ENCODE results near the gene DENND1A.

DENND1A gene

DNA sequence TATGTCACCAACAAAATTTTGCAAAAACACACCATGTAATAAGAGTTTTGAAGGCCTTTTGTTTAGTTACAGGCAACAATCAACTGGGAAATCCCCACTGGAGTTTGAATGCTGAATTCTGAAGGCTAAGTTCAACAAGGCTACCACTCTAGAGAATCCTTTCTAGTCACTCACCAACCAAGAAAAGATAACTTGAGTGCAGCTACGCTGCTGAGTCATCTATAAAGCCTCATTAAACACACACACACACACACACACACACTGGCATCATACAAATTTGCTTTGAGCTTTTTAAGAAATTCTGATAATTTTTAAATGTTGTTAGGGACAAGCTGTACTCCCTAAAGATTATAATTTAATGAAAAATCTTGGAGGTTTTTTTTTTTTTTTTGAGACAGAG is 219.6 kb downstream of the DENND1A start:
- no peak for TF ChIP-seq CTCF (IDR thresholded peaks at IDR 0.05; ENCODE audit: low read depth, low read length)
- peak; percentile 16 for DNase-seq (ENCODE audit: extremely low read depth, low read depth)

DNA sequence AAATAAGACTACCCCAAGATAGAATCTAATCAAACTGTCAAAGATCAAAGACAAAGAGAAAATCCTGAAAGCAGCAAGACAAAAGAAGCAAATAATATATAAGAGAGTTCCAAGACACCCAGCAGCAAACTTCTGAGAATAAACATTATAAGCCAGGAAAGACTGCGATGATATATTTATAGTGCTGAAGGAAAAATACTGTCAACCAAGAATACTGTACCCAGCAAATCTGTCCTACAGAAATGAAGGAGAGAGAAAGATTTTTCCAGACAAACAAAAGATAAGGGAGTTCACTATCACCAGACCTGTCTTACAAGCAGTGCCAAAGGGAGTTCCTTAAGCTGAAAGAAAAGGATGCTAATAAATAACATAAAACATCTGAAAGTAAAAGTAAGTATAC is 227.4 kb downstream of the DENND1A start:
- DNase-seq (ENCODE audit: extremely low read depth, low read depth) = no peak
- no peak for TF ChIP-seq CTCF (IDR thresholded peaks at IDR 0.05; ENCODE audit: low read depth, low read length)

GRCh38 chr9:123697686-123698085 is 232.2 kb downstream of the DENND1A start:
- DNase-seq (ENCODE audit: extremely low read depth, low read depth) = no peak
- TF ChIP-seq CTCF (IDR thresholded peaks at IDR 0.05; ENCODE audit: low read depth, low read length) = no peak

DNA sequence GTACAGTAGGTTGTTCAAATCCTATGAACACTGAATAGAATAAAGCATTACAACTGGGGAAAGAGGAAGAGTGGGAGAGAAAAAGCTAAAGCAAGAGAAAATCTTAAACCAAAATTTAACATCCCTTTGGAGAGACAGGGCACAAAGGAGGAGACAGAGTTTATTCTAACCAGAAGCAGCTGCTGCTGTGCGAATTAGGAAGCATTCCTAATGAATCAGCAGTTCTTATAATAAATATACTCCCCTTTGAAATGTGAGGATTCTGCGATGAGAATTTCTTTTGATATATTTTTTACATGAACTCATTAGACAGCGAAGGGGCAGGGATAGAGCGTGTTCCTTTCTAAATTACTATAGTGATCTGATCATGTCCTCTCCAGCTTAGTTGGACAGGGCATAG is 233.4 kb downstream of the DENND1A start:
- no peak for TF ChIP-seq CTCF (IDR thresholded peaks at IDR 0.05; ENCODE audit: low read depth, low read length)
- no peak for DNase-seq (ENCODE audit: extremely low read depth, low read depth)

DNA sequence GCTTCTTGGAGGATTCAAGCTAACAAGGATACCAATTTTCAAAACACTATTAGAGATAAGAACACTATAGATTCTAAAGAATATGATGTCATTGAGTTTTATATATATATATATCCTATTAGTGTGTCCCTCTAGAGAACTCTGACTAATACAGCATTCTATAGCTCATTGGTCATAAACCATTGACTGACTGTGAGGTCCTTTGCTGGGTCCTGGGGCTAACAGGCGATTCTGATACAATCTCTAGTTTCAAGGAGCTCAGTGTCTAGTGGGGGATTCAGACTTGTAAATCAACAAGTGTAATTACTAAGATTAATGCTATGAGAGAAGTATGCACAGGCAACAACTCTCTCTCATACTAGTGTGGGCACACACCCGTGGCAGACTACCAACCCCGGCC is 234.5 kb downstream of the DENND1A start:
- TF ChIP-seq CTCF (IDR thresholded peaks at IDR 0.05; ENCODE audit: low read depth, low read length) = no peak
- no peak for DNase-seq (ENCODE audit: extremely low read depth, low read depth)

GRCh38 chr9:123691765-123692303 is 238.1 kb downstream of the DENND1A start:
- no peak for TF ChIP-seq CTCF (IDR thresholded peaks at IDR 0.05; ENCODE audit: low read depth, low read length)
- no peak for DNase-seq (ENCODE audit: extremely low read depth, low read depth)

GRCh38 chr9:123689701-123690428 is 240.1 kb downstream of the DENND1A start:
- DNase-seq (ENCODE audit: extremely low read depth, low read depth) = no peak
- no peak for TF ChIP-seq CTCF (IDR thresholded peaks at IDR 0.05; ENCODE audit: low read depth, low read length)
